ENCODE measurements around the gene PICALM. TPM values are rescaled to one million over a fixed set of nuclear protein-coding genes. Genes with fewer than 3 reads are reported as not detected.

The PICALM gene
- total and polyA plus RNA-seq, 2 donors (not counting 1 experiment from before 2014, with no cell fraction given) = 48.4 to 165 TPM

DNA sequence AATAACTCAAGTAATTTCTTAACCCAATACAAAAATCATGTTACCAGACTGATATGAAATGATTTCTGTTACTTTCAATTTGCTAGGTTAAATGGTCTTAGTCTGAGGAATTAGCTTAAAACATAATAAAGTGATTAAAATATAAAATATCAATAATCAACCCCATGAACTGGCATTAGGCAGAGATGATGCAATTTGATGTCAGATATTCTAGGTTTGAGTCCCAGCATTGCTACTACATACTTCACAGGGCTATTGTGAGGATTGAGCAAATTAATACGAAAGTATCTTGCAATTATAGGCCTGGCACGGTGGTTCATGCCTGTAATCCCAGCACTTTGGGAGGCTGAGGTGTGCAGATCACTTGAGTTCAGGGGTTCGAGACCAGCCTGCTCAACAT lies 66.5 kb downstream of the PICALM start:
- Histone ChIP-seq H2AFZ (ENCODE audit: insufficient read depth, low read depth, low read length, poor library complexity, severe bottlenecking) (no peak overlapping the region), H3K4me3 (ENCODE audit: control extremely low read depth in 1 of 5, extremely low read depth in 1 of 5, insufficient read depth in 1 of 5, low read depth in 2 of 5, low read length in 4 of 5) (no peak overlapping the region), H3K79me2 (ENCODE audit: control insufficient read depth, insufficient read depth, low read length) (peaks cover 9% of the 10 kb centered on the region), H3K4me1 (ENCODE audit: control insufficient read depth in 2 of 2, insufficient read depth in 2 of 2, low read length in 2 of 2) (no peaks in the 10 kb centered on the region), H3K27me3 (replicated peaks in 1 of 4; ENCODE audit: control extremely low read depth in 1 of 4, control insufficient read depth in 3 of 4, insufficient read depth in 4 of 4, low read length in 3 of 4) (no peaks in the 10 kb centered on the region), H3K27ac (ENCODE audit: low read length in 2 of 2) (no peak overlapping the region), H4K20me1 (ENCODE audit: control insufficient read depth, insufficient read depth, low read length, poor library complexity, severe bottlenecking) (no peaks in the 10 kb centered on the region), H3K4me2 (replicated peaks; ENCODE audit: low read depth, low read length, poor library complexity, severe bottlenecking) (no peak overlapping the region), H3K9me3 (ENCODE audit: control extremely low read depth in 1 of 3, control insufficient read depth in 2 of 3, insufficient read depth in 1 of 3, low read length in 2 of 3) (no peaks in the 10 kb centered on the region), H3K9ac (ENCODE audit: low read length) (no peak overlapping the region), H3K36me3 (replicated peaks in 1 of 2; ENCODE audit: control extremely low read depth in 1 of 2, control insufficient read depth in 1 of 2, extremely low read depth in 1 of 2, insufficient read depth in 2 of 2, low read length in 1 of 2) (peaks cover 0 to 86% of the 10 kb centered on the region in 2 experiments)
- no peak overlapping the region for H3K4me3 Mint-ChIP-seq
- no peaks in the 10 kb centered on the region for H3K27me3 Mint-ChIP-seq
- H3K4me1 Mint-ChIP-seq = no peaks in the 10 kb centered on the region
- DNase-seq = no peak
- H3K9me3 Mint-ChIP-seq (ENCODE audit: insufficient read depth) = no peaks in the 10 kb centered on the region
- CTCF ChIA-PET = no interaction called here
- ATAC-seq (ENCODE audit: low read depth) = no peak
- POLR2A ChIA-PET = no interaction called here
- no peak overlapping the region for H3K27ac Mint-ChIP-seq
- TF ChIP-seq EZH2 (IDR thresholded peaks at IDR 0.05; ENCODE audit: borderline replicate concordance, insufficient read depth, low read depth, low read length, poor library complexity, severe bottlenecking) = no peak
- WGBS (ENCODE audit: insufficient coverage) = no CpG with 5 or more reads among the region's 3 CpGs
- intact Hi-C loops (cut with micrococcal nuclease) = no loop called here

- Histone ChIP-seq H3K9me3 (ENCODE audit: control extremely low read depth in 1 of 3, control insufficient read depth in 2 of 3, insufficient read depth in 1 of 3, low read length in 2 of 3) (no peaks in the 10 kb centered on the region), H3K27me3 (replicated peaks in 1 of 4; ENCODE audit: control extremely low read depth in 1 of 4, control insufficient read depth in 3 of 4, insufficient read depth in 4 of 4, low read length in 3 of 4) (no peaks in the 10 kb centered on the region), H3K4me3 (ENCODE audit: control extremely low read depth in 1 of 5, extremely low read depth in 1 of 5, insufficient read depth in 1 of 5, low read depth in 2 of 5, low read length in 4 of 5) (no peak overlapping the region), H3K4me2 (replicated peaks; ENCODE audit: low read depth, low read length, poor library complexity, severe bottlenecking) (no peak overlapping the region), H3K79me2 (ENCODE audit: control insufficient read depth, insufficient read depth, low read length) (no peaks in the 10 kb centered on the region), H3K9ac (ENCODE audit: low read length) (no peak overlapping the region), H3K27ac (ENCODE audit: low read length in 2 of 2) (no peak overlapping the region), H2AFZ (ENCODE audit: insufficient read depth, low read depth, low read length, poor library complexity, severe bottlenecking) (no peak overlapping the region), H3K4me1 (ENCODE audit: control insufficient read depth in 2 of 2, insufficient read depth in 2 of 2, low read length in 2 of 2) (no peaks in the 10 kb centered on the region), H3K36me3 (replicated peaks in 1 of 2; ENCODE audit: control extremely low read depth in 1 of 2, control insufficient read depth in 1 of 2, extremely low read depth in 1 of 2, insufficient read depth in 2 of 2, low read length in 1 of 2) (peaks cover 12 to 47% of the 10 kb centered on the region in 2 experiments), H4K20me1 (ENCODE audit: control insufficient read depth, insufficient read depth, low read length, poor library complexity, severe bottlenecking) (no peaks in the 10 kb centered on the region)
- ChIA-PET POLR2A (interaction anchor here (0.6 kb wide), 1 partner anchor 16 kb away, joined by 7 read pairs; no protein-coding TSS in a partner anchor), CTCF (no interaction called here)
- intact Hi-C loops (cut with micrococcal nuclease) = no loop called here
- ATAC-seq (ENCODE audit: low read depth) (no peak), DNase-seq (no peak)
- Mint-ChIP-seq H3K9me3 (ENCODE audit: insufficient read depth) (no peaks in the 10 kb centered on the region), H3K27me3 (no peaks in the 10 kb centered on the region), H3K4me3 (no peak overlapping the region), H3K27ac (no peak overlapping the region), H3K4me1 (peaks cover 5% of the 10 kb centered on the region)
- TF ChIP-seq CTCF (IDR thresholded peaks at IDR 0.05) (no peak), EZH2 (IDR thresholded peaks at IDR 0.05; ENCODE audit: borderline replicate concordance, insufficient read depth, low read depth, low read length, poor library complexity, severe bottlenecking) (no peak)
- 100% methylated on average over 1 of the region's 2 CpGs for WGBS (ENCODE audit: insufficient coverage)
These were observed 77.4 kb downstream of the PICALM start for GRCh38 chr11:85991508-85991907.

All from B cell (primary cell).